ENCODE measurements around the gene ROM1. TPM values are rescaled to one million over a fixed set of nuclear protein-coding genes. Genes with fewer than 3 reads are reported as not detected.
A peak's percentile ranks its signal among the peaks of the same experiment; 100 is the strongest.
"Not testable (repeated sequence)": the region's sequence is repeated elsewhere in the genome, so short reads cannot be mapped to it uniquely, and the experiment has no call there.

The ROM1 gene
- total RNA-seq, 2 experiments from 2014 or later: 1.1 to 1.5 TPM

DNA sequence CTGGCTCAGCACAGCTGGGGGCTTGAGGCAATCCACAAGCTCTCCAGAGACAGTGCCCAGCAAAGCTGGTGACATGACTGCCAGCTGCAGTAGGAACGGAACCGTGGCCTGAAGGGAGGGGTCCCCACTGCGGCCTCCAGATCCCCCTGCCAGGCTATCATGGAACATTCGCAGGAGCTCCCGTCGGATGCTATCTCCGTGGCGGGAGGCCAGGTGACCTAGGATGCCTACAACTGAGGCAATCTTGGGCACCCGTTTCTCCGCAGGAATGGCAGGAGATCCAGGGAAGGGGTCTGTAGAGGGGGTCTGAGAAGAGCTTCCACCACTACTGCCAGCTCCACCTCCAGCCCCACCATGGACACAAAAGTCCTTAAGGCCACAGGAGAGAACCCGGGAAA lies 35.9 kb downstream of the ROM1 start:
- no peak for DNase-seq
- no peaks in the 10 kb centered on the region for H3K27me3 Mint-ChIP-seq
- no peaks in the 10 kb centered on the region for H3K9me3 Mint-ChIP-seq (ENCODE audit: low read depth)
- CTCF ChIA-PET: interaction anchor here (1.7 to 2.0 kb wide), 2 partner anchors 16 to 26 kb away, joined by 7 read pairs; partner anchors contain the start of genes C11orf98 and CSKMT
- no peak overlapping the region for H3K4me3 Mint-ChIP-seq
- no peak for ATAC-seq
- H3K4me1 Mint-ChIP-seq: peaks cover 44% of the 10 kb centered on the region
- H3K27ac Mint-ChIP-seq: no peak overlapping the region
- H3K36me3 Mint-ChIP-seq: peaks cover 20% of the 10 kb centered on the region

DNA sequence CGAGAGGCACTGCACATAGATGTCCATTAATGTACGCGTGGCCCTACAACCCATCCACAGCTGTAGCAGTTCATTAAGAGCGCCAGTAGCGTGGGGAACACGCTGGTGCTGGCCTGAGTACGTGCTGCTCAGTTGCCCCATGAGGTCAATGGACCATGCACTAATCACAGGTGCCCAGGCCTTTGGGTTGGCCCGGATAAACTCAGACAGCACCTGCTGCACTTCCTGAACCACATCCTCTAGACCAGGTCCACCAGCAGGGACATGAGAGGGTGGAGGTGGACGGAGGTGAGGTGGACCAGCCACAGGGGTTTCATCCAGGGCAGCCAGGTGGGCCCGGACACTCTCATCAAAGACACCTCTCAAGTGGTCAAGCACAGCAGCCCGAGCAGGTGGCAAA lies 36.4 kb downstream of the ROM1 start:
- no peak for ATAC-seq
- H3K27ac Mint-ChIP-seq: peak overlapping the region; percentile 19

DNA sequence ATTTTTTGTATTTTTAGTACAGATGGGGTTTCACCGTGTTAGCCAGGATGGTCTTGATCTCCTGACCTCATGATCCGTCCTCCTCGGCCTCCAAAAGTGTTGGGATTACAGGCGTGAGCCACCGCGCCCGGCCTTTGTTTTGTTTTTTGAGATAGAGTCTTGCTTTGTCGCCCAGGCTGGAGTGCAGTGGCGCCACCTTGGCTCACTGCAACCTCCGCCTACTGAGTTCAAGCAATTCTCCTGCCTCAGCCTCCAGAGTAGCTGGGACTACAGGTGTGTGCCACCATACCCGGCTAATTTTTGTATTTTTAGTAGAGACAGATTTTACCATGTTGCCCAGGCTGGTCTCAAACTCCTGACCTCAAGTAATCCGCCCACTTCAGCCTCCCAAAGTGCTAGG lies 37.2 kb downstream of the ROM1 start:
- Mint-ChIP-seq H3K4me1 (peaks cover 44% of the 10 kb centered on the region), H3K36me3 (peaks cover 10% of the 10 kb centered on the region)
- not testable (repeated sequence) for ATAC-seq; H3K4me3 Mint-ChIP-seq; DNase-seq; H3K27me3 Mint-ChIP-seq; H3K27ac Mint-ChIP-seq; H3K9me3 Mint-ChIP-seq (ENCODE audit: low read depth)
- CTCF ChIA-PET: interaction anchor here (1.5 to 1.7 kb wide), 3 partner anchors 15 to 226 kb away, joined by 3 to 7 read pairs (median 4); partner anchors contain the start of genes C11orf98 and CSKMT

More for the DNA sequence above, 36.4 kb downstream of the ROM1 start:
- Mint-ChIP-seq H3K36me3 (peaks cover 14% of the 10 kb centered on the region), H3K27me3 (no peaks in the 10 kb centered on the region), H3K4me1 (peaks cover 44% of the 10 kb centered on the region), H3K4me3 (no peak overlapping the region), H3K9me3 (ENCODE audit: low read depth) (no peaks in the 10 kb centered on the region)
- DNase-seq: no peak
- CTCF ChIA-PET: interaction anchor here (1.5 to 2.0 kb wide), 4 partner anchors 15 to 225 kb away, joined by 3 to 7 read pairs (median 6); partner anchors contain the start of genes C11orf98 and CSKMT

DNA sequence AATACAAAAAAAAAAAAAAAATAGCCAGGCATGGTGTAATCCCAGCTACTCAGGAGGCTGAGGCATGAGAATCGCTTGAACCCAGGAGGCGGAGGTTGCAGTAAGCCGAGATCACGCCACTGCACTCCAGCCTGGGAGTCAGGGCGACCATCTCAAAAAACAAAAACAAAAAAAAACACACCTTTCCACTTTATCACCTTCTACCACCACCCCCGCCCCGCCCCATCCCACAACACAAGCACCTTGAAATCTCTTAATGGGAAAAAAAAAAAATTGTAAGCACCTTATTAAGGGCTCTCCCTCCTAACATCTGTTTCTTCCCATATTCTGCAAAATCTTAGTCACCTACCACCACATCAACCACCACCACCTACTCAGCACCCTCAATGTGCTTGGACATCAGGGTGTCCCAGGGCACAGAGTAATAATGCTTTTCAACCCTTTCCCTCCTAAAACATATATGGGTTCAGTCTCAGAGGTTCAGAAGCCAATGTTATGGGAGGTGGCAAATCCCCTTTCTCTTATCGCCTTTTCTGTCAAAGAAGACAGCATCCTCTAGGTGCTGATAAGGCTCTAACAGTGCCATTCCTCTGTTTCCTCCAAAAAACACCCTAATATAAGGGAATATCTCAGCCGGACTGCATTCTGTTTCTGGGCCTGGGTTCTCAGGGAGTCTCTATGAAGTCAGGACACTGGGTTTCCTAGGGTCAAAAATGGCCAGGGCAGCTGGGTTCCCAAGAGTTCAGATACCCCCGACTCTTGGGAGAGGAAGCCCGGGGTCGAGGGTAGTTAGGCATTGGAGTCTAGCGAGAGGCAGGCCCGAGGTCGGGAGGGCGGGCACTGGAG lies 39.3 kb downstream of the ROM1 start:
- ATAC-seq: peak; percentile 2
- no peak for DNase-seq
- H3K4me1 Mint-ChIP-seq: peaks cover 35% of the 10 kb centered on the region
- H3K4me3 Mint-ChIP-seq: peak overlapping the region; percentile 86
- no peaks in the 10 kb centered on the region for H3K9me3 Mint-ChIP-seq (ENCODE audit: low read depth)
- H3K27ac Mint-ChIP-seq: peak overlapping the region; percentile 85
- H3K27me3 Mint-ChIP-seq: no peaks in the 10 kb centered on the region
- CTCF ChIA-PET: interaction anchor here (0.6 to 1.5 kb wide), 9 partner anchors 10 to 134 kb away, joined by 3 to 15 read pairs (median 3); partner anchors contain the start of genes C11orf98, CSKMT, LBHD1 and TUT1
- H3K36me3 Mint-ChIP-seq: peaks cover 7% of the 10 kb centered on the region

DNA sequence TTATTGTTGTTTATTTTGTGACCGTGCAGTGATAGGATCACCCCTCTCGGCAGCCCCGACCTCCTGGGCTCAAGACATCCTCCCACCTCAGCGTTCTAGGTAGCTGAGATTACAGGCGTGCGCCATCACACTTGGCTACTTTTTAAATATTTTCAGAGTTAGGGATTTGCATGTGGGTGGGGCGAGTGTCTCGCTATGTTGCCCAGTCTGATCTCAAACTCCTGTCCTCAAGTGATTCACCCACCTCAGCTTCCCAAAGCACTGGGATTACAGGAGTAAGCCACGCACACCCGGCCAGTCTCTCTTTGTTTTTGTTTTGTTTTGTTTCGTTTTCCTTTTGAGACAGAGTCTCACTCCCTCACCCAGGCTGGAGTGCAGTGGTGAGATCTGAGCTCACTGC lies 41.2 kb downstream of the ROM1 start:
- H3K27me3 Mint-ChIP-seq: no peaks in the 10 kb centered on the region
- peaks cover 7% of the 10 kb centered on the region for H3K36me3 Mint-ChIP-seq
- peak overlapping the region; percentile 72 for H3K27ac Mint-ChIP-seq
- no peaks in the 10 kb centered on the region for H3K9me3 Mint-ChIP-seq (ENCODE audit: low read depth)
- ATAC-seq: no peak
- CTCF ChIA-PET: interaction anchor here (1.1 to 3.3 kb wide), 5 partner anchors 9 to 111 kb away, joined by 3 to 21 read pairs (median 3); partner anchors contain the start of genes C11orf98, CSKMT and MTA2
- peak overlapping the region; percentile 66 for H3K4me3 Mint-ChIP-seq
- H3K4me1 Mint-ChIP-seq: peaks cover 32% of the 10 kb centered on the region
- DNase-seq: no peak

DNA sequence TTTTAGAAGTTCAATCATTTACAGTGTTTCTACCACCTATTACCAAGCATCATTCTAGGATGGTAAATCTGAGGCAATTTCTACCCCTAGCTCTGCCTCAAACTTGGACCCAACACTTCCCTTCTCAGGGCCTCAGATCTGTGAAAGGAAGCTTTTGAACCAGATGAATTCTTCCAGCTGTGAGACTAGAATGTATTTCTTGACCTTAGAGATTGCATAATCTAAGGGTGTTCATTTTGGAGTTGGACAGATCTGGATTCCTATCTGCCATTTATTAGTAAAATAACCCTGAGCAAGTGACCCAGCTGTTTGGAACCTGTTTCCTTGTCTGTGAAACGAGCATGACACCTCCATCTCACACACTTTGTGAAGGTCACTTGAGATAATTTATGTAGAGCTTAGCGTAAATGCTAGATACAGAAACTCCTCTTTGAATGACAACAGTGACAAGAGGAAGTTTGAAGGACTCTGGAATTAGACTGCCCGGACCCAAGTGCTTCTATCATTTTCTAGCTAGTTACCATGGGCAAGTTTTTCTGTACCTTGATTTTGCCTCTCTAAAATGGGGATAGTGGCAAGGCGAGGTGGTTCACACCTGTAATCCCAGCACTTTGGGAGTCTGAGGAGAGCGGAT lies 43.9 kb downstream of the ROM1 start:
- Mint-ChIP-seq H3K4me3 (no peak overlapping the region), H3K36me3 (peaks cover 2% of the 10 kb centered on the region), H3K9me3 (ENCODE audit: low read depth) (no peaks in the 10 kb centered on the region), H3K27ac (no peak overlapping the region), H3K4me1 (peaks cover 20% of the 10 kb centered on the region), H3K27me3 (no peaks in the 10 kb centered on the region)
- ATAC-seq: no peak
- CTCF ChIA-PET: interaction anchor here (0.8 to 3.3 kb wide), 6 partner anchors 8 to 232 kb away, joined by 3 to 21 read pairs (median 4); partner anchors contain the start of genes C11orf98, CSKMT and TUT1
- DNase-seq: no peak

DNA sequence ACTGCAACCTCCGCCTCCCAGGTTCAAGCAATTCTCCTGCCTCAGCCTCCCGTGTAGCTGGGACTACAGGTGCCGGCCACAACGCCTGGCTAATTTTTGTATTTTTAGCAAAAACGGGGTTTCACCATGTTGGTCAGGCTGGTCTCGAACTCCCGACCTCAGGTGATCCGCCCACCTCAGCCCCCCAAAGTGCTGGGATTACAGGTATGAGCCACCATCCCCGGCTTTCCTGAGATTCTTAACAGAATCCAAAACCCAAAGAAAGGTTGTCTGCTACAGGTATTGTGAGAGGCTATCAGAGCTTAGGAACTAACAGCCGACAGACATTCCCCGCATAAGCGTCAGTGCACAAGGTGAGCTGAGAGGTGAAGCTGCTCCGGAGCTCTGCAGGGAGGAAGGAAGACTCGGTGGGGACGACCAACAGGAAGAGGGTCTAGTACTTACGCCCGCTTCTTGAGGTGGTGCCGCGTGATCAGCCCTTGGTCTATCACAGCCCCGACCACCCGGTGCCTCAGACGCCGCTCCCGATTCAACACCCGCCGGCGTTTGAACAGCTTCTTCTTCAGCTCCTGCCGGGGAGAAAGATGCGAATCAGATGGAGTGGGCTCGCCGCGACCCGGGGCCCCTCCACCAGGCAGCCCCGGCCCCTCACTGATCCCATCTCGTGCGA lies 51.5 kb downstream of the ROM1 start:
- H3K27me3 Mint-ChIP-seq: no peaks in the 10 kb centered on the region
- no peaks in the 10 kb centered on the region for H3K9me3 Mint-ChIP-seq (ENCODE audit: low read depth)
- H3K4me3 Mint-ChIP-seq: peak overlapping the region; percentile 97
- DNase-seq (peak; percentile 78), ATAC-seq (peak; percentile 41)
- peaks cover 34% of the 10 kb centered on the region for H3K4me1 Mint-ChIP-seq
- peak overlapping the region; percentile 95 for H3K27ac Mint-ChIP-seq
- CTCF ChIA-PET: interaction anchor here (0.9 to 3.2 kb wide), 23 partner anchors 9 to 217 kb away, joined by 3 to 21 read pairs (median 6); partner anchors contain the start of genes B3GAT3, GANAB, HNRNPUL2 and INTS5
- H3K36me3 Mint-ChIP-seq: peaks cover 41% of the 10 kb centered on the region

Small RNAs within 50 kb of the gene (microRNA-seq; reads per million reads assigned to microRNA genes)
- gene MIR6747: not detected

Other genes with a start within 250 kb of the ROM1 start
- not detected for gene SCGB1A1, start 194.2 kb upstream of the ROM1 start, total RNA-seq
- 100 to 1,000 TPM; 180 to 390 TPM for gene AHNAK, start 66.5 kb upstream of the ROM1 start, total RNA-seq
- gene EEF1G, start 39.4 kb upstream of the ROM1 start, total RNA-seq: 1,000 to 10,000 TPM in 1 of 2 experiments, 100 to 1,000 TPM in 1; 878 to 1,201 TPM
- 10 to 100 TPM; 24.7 to 29.6 TPM for gene TUT1, start 21.7 kb upstream of the ROM1 start, total RNA-seq
- 100 to 1,000 TPM; 245 to 264 TPM for gene MTA2, start 11.4 kb upstream of the ROM1 start, total RNA-seq
- 100 to 1,000 TPM; 132 to 133 TPM for gene EML3, start 482 bp upstream of the ROM1 start, total RNA-seq
- 10 to 100 TPM; 64.5 to 69.7 TPM for gene B3GAT3, start 8.7 kb downstream of the ROM1 start, total RNA-seq
- 100 to 1,000 TPM; 248 to 275 TPM for gene GANAB, start 33.4 kb downstream of the ROM1 start, total RNA-seq
- gene INTS5, start 40.0 kb downstream of the ROM1 start, total RNA-seq: 10 to 100 TPM; 27.9 to 35.7 TPM
- 100 to 1,000 TPM; 130 to 131 TPM for gene C11orf98, start 52.0 kb downstream of the ROM1 start, total RNA-seq
- 10 to 100 TPM; 23.7 to 31.0 TPM for gene CSKMT, start 52.1 kb downstream of the ROM1 start, total RNA-seq
- 1 to 10 TPM; 7.2 to 9.0 TPM for gene UQCC3, start 58.4 kb downstream of the ROM1 start, total RNA-seq
- gene LBHD1, start 59.0 kb downstream of the ROM1 start, total RNA-seq: 10 to 100 TPM; 17.7 to 27.5 TPM
- gene UBXN1, start 65.8 kb downstream of the ROM1 start, total RNA-seq: 100 to 1,000 TPM; 115 to 152 TPM
- gene LRRN4CL, start 76.3 kb downstream of the ROM1 start, total RNA-seq: under 1 TPM; 0.14 to 0.15 TPM
- 10 to 100 TPM; 24.2 to 29.6 TPM for gene BSCL2, start 94.2 kb downstream of the ROM1 start, total RNA-seq
- gene GNG3, start 94.4 kb downstream of the ROM1 start, total RNA-seq: not detected
- gene HNRNPUL2, start 114.2 kb downstream of the ROM1 start, total RNA-seq: 10 to 100 TPM; 61.6 to 66.6 TPM
- 10 to 100 TPM; 47.5 to 49.2 TPM for gene TTC9C, start 115.2 kb downstream of the ROM1 start, total RNA-seq
- 10 to 100 TPM in 1 of 2 experiments, 1 to 10 TPM in 1; 9.3 to 10.2 TPM for gene ZBTB3, start 140.9 kb downstream of the ROM1 start, total RNA-seq
- 100 to 1,000 TPM in 1 of 2 experiments, 10 to 100 TPM in 1; 77.2 to 110 TPM for gene POLR2G, start 148.3 kb downstream of the ROM1 start, total RNA-seq
- gene TAF6L, start 158.1 kb downstream of the ROM1 start, total RNA-seq: 10 to 100 TPM; 23.5 to 25.0 TPM
- 10 to 100 TPM; 42.4 to 43.0 TPM for gene TMEM179B, start 174.1 kb downstream of the ROM1 start, total RNA-seq
- gene TMEM223, start 178.7 kb downstream of the ROM1 start, total RNA-seq: 10 to 100 TPM; 14.4 to 17.9 TPM
- gene NXF1, start 192.2 kb downstream of the ROM1 start, total RNA-seq: 100 to 1,000 TPM in 1 of 2 experiments, 10 to 100 TPM in 1; 93.6 to 120 TPM
- gene STX5, start 218.8 kb downstream of the ROM1 start, total RNA-seq: 10 to 100 TPM; 30.8 to 38.4 TPM
- gene TEX54, start 219.6 kb downstream of the ROM1 start, total RNA-seq: not detected
- gene WDR74, start 226.3 kb downstream of the ROM1 start, total RNA-seq: 10 to 100 TPM; 82.9 to 83.9 TPM